Measurements from ENCODE around the gene NAV3.

NAV3 gene

GRCh38 chr12:77837876-77838291 is 7.2 kb downstream of the NAV3 start:
- DNase-seq (ENCODE audit: extremely low read depth in 1 of 2, low read depth in 1 of 2): no peak

DNA sequence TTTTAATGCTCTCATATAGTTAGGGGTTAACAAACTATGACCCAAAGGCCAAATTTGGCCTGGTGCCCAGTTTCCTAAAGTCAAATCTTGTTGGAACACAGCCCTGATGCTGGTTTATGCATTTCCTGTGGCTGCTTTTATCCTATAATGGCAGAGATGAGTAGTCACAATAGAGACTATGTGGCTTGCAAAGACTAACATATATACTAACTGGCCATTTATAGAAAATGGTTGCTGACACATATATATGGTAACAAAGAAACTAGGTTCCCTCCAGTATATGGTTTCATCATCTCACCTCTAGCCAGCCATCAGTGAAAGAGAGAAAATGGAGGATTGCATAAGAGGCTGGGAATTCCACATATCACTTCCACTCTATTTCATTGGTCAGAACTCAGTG is 10.8 kb downstream of the NAV3 start:
- no peak for DNase-seq (ENCODE audit: extremely low read depth in 1 of 2, low read depth in 1 of 2)

DNA sequence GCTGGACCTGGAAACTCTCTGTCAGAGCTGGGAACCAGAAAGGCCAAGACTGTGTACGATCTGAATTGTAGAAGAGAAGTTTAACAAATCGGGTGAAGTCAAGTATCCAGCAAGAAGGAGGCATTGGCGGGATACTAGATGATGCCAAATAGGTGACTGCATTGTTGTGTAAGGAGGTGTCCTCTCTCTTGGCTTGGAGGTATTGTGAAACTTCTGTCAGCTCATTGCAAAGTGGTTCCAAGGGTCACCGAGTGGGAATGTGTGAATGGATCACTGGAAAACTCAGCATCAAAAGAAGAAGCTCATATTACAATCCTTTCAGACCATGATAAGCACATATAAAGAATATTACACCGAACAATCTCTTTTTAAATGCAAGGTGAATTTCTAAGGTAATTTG is 11.7 kb downstream of the NAV3 start:
- no peak for DNase-seq (ENCODE audit: extremely low read depth in 1 of 2, low read depth in 1 of 2)

DNA sequence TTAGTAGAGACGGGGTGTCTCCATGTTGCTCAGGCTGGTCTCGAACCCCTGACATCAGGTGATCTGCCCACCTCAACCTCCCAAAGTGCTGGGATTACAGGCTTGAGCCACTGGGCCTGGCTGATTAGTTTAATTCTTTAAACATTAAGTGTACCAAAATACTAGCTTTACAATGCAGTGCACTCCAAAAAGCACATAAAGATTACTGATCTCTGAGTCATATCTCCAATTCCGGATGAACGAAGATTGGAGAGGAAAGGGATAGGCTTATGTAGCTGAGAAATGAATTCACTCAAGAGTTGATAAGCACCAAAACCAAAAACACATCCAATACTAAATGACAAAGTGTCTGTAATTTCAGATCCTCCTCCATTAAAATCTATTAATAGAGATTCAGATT is 15.1 kb downstream of the NAV3 start:
- no peak for DNase-seq (ENCODE audit: extremely low read depth in 1 of 2, low read depth in 1 of 2)

DNA sequence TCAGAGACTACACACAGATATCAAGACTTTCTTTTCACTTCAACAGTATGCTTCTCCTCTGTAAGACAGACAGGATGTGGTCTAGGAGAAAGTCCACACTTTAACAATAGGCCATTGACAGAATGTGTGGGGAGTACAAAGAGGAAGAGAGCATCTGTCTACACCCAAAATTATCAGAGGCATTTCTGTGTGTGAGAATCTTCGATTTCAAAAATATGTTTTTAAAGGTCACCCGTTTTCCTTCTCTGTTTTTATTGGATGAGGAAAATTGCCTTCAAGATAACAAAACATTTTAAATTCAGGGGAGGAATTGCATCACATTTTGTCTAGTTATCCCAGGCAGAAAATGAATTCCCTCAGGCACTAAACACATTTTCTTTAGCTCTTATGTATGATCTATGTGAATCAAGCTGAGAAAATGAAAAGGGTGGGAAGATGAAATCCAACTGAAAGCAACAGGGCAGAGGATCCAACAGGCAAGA is 16.4 kb downstream of the NAV3 start:
- DNase-seq (ENCODE audit: extremely low read depth in 1 of 2, low read depth in 1 of 2): no peak

DNA sequence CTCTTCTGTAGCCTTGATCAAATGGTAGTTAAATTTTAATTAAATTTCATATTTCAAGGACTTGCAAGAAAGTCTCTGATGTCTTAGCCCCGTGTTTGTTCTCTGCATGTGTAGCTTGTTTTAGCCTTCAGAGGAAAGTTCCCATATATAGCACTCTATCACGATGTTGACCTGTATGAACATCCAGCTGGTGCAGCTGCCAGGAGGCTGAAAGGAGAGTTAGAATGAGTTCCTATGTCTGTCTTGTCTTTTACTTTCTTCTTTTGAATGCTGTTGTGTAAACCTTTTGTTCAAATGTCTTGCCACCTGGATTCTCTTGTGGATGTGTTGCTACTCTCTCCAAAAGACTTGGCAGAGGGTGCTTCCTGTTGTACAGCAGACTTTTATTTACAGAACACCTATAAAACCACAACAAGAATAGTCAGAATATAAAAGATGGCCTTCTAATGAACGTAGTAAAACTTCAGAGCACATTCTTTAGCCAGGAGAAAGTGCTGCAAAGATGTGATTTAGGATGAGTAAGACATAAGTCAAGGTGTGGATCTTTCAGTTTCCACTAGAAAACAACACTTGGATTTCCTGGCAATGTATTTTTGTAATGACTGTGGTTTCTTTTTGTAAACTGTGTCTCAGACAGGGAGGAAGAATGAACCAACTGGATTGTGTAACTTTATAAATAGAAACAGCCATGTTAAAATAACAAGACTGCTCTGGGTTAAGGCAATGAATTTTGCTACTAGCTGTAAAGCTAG is 17.2 kb downstream of the NAV3 start:
- DNase-seq (ENCODE audit: extremely low read depth in 1 of 2, low read depth in 1 of 2): no peak

DNA sequence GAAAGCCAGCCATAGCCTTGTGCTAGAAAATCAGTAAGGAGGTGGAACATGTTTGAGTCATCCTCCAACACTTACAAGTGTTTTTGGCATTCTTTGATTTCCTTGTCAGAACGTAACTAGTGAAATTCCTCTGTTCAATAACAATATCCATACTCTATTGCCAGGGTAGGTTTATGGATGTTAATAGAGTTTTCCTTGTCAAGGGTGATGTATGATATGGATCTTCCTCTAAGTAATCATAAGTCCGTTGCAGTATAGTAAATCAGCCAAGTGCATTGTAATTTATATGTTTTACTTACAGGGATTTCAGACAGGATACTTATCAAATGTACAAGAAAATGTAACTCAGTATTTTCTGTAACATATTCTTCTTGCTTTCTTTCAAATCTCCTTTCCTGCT is 19.4 kb downstream of the NAV3 start:
- no peak for DNase-seq (ENCODE audit: extremely low read depth in 1 of 2, low read depth in 1 of 2)

- no peak for DNase-seq (ENCODE audit: extremely low read depth in 1 of 2, low read depth in 1 of 2)
Observed at GRCh38 chr12:77850698-77851097, 20.0 kb downstream of the NAV3 start.

GRCh38 chr12:77855548-77855947 is 24.9 kb downstream of the NAV3 start:
- DNase-seq (ENCODE audit: extremely low read depth in 1 of 2, low read depth in 1 of 2): no peak

DNA sequence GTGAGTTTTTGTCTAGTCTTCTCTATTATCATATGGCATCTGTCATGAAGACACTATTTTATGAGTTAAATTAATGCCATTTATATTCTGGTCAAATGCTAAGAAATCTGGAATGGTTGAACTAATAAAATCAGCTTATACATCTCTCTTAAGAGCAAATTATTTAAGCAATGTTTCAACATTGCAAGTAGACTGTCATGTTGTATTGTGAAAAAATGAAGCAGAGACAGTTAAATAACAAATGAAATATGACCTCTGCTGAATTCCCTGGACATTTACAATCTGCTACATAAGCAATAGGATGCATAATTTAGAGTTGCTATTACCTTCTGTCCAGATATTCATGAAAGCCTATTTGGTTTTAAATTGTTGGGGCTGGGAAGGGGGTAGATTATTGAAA is 30.6 kb downstream of the NAV3 start:
- DNase-seq (ENCODE audit: extremely low read depth in 1 of 2, low read depth in 1 of 2): no peak

GRCh38 chr12:77865178-77865577 is 34.5 kb downstream of the NAV3 start:
- no peak for DNase-seq (ENCODE audit: extremely low read depth in 1 of 2, low read depth in 1 of 2)

DNA sequence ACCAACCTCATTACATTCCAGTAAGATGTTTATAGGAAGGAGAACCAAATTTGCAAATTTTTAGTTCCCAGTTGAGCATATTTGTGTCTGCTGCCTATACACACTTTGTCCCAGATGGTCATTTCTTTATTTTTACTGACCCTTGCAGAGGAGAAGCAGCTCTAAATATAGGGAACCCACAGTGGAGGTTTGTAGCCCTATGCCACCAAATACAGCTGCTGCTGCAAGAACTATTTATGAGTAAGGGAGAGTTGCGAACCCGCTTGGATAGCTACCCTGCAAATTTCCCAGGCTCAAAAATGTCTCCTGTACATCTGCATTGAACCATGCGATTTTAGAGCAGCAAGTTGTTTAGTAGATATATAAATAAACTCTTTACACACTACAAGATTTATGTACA is 48.2 kb downstream of the NAV3 start:
- no peak for DNase-seq (ENCODE audit: extremely low read depth in 1 of 2, low read depth in 1 of 2)

- DNase-seq (ENCODE audit: extremely low read depth in 1 of 2, low read depth in 1 of 2): no peak
Observed at GRCh38 chr12:77882709-77883108, 52.0 kb downstream of the NAV3 start.

- DNase-seq (ENCODE audit: extremely low read depth in 1 of 2, low read depth in 1 of 2): no peak
Observed at GRCh38 chr12:77888611-77889010, 57.9 kb downstream of the NAV3 start.

DNA sequence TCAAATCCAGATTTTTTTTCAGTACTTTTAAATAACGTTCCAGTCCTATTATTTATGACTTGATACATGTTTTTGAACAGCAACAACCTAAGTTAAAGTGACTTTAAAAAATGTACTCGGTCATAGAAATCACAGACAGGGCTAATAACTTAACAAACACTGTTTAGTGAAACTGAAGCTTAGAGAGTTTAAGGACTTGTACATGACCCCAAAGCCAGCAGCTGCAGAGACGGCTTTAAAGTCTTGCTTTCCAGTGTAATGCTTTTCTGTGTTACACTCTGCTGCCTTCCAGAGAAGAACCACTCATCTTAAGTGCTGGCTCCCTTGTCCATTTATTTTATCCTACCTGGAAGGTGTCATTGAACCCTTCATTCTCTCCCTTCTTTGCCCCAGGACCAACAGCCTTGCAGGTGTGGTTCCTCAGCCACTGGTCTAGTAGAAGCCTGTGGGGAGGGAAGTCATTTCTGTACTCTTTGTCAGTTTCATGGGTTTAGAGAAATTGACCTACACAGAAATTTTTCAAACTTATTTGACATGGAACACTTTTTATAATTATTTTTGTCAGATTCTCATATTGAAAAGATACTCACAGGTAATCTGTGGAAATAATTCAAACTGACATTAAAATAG is 60.9 kb downstream of the NAV3 start:
- no peak for DNase-seq (ENCODE audit: extremely low read depth in 1 of 2, low read depth in 1 of 2)

DNA sequence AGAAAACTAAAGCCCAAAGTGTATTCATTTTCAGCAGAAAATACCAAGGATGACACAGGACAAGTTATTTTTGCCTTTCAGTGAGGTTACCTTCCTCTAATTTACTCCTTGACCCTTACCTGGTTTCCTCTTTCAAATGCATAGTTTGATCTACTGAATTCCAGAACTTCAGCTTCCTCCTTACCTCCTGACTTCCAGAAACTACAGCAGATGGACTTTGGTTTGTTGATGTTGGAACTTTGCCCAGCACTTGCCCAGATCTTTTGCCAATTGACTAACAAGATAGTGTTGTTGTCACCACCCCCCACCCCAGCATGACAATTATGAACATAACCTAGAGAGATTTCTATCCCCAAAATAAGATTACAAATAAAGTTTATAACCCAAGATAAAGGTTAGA is 63.2 kb downstream of the NAV3 start:
- DNase-seq (ENCODE audit: extremely low read depth in 1 of 2, low read depth in 1 of 2): no peak

GRCh38 chr12:77894556-77894955 is 63.9 kb downstream of the NAV3 start:
- DNase-seq (ENCODE audit: extremely low read depth in 1 of 2, low read depth in 1 of 2): no peak

DNA sequence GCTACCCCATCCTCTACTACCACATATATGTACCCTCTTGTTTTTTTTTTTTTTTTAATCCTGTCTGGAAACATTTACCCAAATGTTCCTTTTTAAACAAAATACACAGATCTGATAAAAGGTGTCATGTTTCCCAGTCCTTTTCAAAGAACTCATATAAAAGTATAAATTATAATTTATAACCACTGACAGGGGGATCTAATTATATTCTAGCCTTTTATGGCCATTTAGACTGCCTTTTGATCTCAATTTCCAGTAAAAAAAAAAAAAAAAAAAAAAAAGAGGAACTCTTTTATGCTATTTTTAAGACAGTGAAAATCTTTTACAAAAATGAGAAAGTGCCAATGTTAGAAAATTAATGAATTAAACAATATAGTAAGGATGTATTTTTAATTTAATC is 65.0 kb downstream of the NAV3 start:
- DNase-seq (ENCODE audit: extremely low read depth in 1 of 2, low read depth in 1 of 2): no peak

DNA sequence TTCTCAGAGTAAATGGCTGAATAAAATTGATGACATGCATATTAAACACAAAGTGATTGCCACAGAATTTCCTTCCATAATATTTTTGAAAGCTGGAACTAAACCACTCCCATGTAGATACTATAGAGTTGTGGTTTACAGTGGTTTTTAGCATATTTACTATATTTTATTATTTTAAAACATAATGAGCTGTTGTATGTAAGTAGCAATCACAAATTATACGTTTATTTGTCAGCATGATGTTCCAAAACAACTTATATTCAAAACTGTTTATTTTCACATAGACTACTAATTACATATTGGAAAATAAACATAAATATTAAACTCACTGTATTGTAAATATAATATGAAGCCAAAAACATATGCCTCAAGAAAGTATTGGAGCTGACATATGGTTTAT is 77.2 kb downstream of the NAV3 start:
- DNase-seq (ENCODE audit: extremely low read depth in 1 of 2, low read depth in 1 of 2): no peak

DNA sequence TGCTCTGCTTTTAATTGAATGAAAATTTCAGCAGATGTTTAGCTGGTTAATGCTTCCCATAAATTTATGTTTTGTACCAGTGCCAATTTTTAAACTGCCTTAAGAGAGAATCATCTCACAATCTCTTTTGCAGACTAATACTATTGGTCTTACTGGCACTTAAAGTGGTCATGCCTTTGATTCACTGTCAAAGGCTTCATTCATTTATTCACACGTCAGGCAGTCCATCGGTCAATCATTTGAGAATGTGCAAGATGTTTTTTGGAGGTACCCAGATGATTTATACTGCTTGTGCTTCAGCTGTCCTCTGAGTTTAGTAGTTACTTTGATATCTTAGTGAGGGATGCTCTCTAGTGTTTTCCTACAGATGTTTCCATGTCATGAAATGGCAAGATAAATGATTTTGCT is 83.4 kb downstream of the NAV3 start:
- DNase-seq (ENCODE audit: extremely low read depth in 1 of 2, low read depth in 1 of 2): no peak

DNA sequence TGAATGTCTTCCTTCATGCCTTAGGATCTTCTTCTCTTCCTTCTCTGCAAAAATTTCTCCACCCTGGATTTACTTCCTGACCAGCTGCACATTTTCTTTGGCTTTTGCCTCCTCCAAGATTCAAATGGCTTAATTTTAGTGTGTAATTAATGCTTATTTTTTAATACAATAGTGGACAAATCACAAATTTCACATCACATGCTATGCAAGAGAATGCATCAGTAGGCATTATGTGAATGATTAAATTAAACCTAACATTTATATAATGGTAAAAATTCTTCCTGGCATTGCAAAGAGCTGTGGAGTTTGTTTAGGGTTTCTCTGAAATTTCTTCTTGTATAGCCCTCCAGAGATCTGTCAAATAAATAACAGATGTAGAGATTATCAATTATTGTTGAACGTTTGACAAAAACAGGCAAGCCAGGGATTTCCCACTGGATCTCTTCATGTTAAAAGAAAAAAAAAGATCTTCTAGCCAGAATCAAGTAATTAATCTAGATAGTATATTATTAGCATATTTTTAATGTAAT is 84.4 kb downstream of the NAV3 start:
- no peak for DNase-seq (ENCODE audit: extremely low read depth in 1 of 2, low read depth in 1 of 2)

GRCh38 chr12:77916276-77916675 is 85.6 kb downstream of the NAV3 start:
- no peak for DNase-seq (ENCODE audit: extremely low read depth in 1 of 2, low read depth in 1 of 2)

Data from stimulated activated CD8-positive, alpha-beta memory T cell treated with anti-CD3 and anti-CD28 coated beads, Interleukin-7, amount 100 ng/mL, for 48 hours (primary cell).